Measurements from ENCODE around the gene HSPA12B.

Gene HSPA12B

GRCh38 chr20:3749087-3749688, 16.7 kb downstream of the HSPA12B start:
- no peak for DNase-seq (ENCODE audit: low read depth in 2 of 2)

- no peak for DNase-seq (ENCODE audit: low read depth in 2 of 2)
Observed at GRCh38 chr20:3749689-3750531, 17.4 kb downstream of the HSPA12B start.

GRCh38 chr20:3751305-3751674, 18.8 kb downstream of the HSPA12B start:
- DNase-seq (ENCODE audit: low read depth in 2 of 2): no peak

GRCh38 chr20:3751675-3752385, 19.3 kb downstream of the HSPA12B start:
- DNase-seq (ENCODE audit: low read depth in 2 of 2): no peak

- no peak for DNase-seq (ENCODE audit: low read depth in 2 of 2)
Observed at GRCh38 chr20:3752386-3752759, 19.9 kb downstream of the HSPA12B start.

- peak in 1 of 2 donors; percentile 37 for DNase-seq (ENCODE audit: low read depth in 2 of 2)
Observed at GRCh38 chr20:3753098-3753497, 20.6 kb downstream of the HSPA12B start.

GRCh38 chr20:3753501-3754275, 21.2 kb downstream of the HSPA12B start:
- DNase-seq (ENCODE audit: low read depth in 2 of 2): no peak

GRCh38 chr20:3754276-3754630, 21.8 kb downstream of the HSPA12B start:
- no peak for DNase-seq (ENCODE audit: low read depth in 2 of 2)

- DNase-seq (ENCODE audit: low read depth in 2 of 2): no peak
Observed at GRCh38 chr20:3755269-3755668, 22.8 kb downstream of the HSPA12B start.

- DNase-seq (ENCODE audit: low read depth in 2 of 2): no peak
Observed at GRCh38 chr20:3755814-3756480, 23.5 kb downstream of the HSPA12B start.

GRCh38 chr20:3757268-3757667, 24.8 kb downstream of the HSPA12B start:
- DNase-seq (ENCODE audit: low read depth in 2 of 2): no peak

- DNase-seq (ENCODE audit: low read depth in 2 of 2): no peak
Observed at GRCh38 chr20:3758566-3758965, 26.1 kb downstream of the HSPA12B start.

- no peak for DNase-seq (ENCODE audit: low read depth in 2 of 2)
Observed at GRCh38 chr20:3759316-3759823, 26.9 kb downstream of the HSPA12B start.

GRCh38 chr20:3759884-3760283, 27.4 kb downstream of the HSPA12B start:
- DNase-seq (ENCODE audit: low read depth in 2 of 2): no peak

- DNase-seq (ENCODE audit: low read depth in 2 of 2): no peak
Observed at GRCh38 chr20:3760655-3761348, 28.3 kb downstream of the HSPA12B start.

- DNase-seq (ENCODE audit: low read depth in 2 of 2): no peak
Observed at GRCh38 chr20:3763671-3764601, 31.5 kb downstream of the HSPA12B start.

GRCh38 chr20:3764659-3765058, 32.2 kb downstream of the HSPA12B start:
- no peak for DNase-seq (ENCODE audit: low read depth in 2 of 2)

- DNase-seq (ENCODE audit: low read depth in 2 of 2): no peak
Observed at GRCh38 chr20:3765171-3765882, 32.8 kb downstream of the HSPA12B start.

Measured in activated CD8-positive, alpha-beta memory T cell treated with anti-CD3 and anti-CD28 coated beads for 4 hours (primary cell).